Activated T-helper 2 cell treated with anti-CD3 and anti-CD28 coated beads, Interferon-gamma antibody, Interleukin-2, Interleukin-4, amounts not matched to agents 10 μg/mL and 5 μg/mL and 100 μg/mL, durations not matched to agents 14 hours and 24 hours and 36 hours (primary cell): ENCODE data around the gene TTPAL. TPM values are rescaled to one million over a fixed set of nuclear protein-coding genes. Genes with fewer than 3 reads are reported as not detected.

Experiments
- DNase-seq: peaks from one replicate; pipeline ENCODE4 v3.0.0; 2021; ENCODE audit warnings: low spot score
- H3K27ac Mint-ChIP-seq: one replicate; pipeline ENCODE4 v1.8.0; 2021; ENCODE audit warnings: mixed read lengths
- H3K27me3 Mint-ChIP-seq: one replicate; pipeline ENCODE4 v1.8.0; 2021; ENCODE audit warnings: low read depth, mixed read lengths
- H3K36me3 Mint-ChIP-seq: one replicate; pipeline ENCODE4 v1.8.0; 2021; ENCODE audit warnings: low read depth, mixed read lengths
- H3K4me1 Mint-ChIP-seq: one replicate; pipeline ENCODE4 v1.8.0; 2021; ENCODE audit warnings: low read depth, mixed read lengths
- H3K4me3 Mint-ChIP-seq: one replicate; pipeline ENCODE4 v1.8.0; 2021; ENCODE audit warnings: low read depth, mild to moderate bottlenecking, moderate library complexity, mixed read lengths
- H3K9me3 Mint-ChIP-seq: one replicate; pipeline ENCODE4 v1.8.0; 2021; ENCODE audit warnings: mixed read lengths
- intact Hi-C: fragments of 100-400 bp; cut with micrococcal nuclease; formaldehyde crosslinking; loops from one replicate; pipeline ENCODE4 v1.15.1; 2023
- total RNA-seq: library from RNA; stranded (reverse); gene quantifications from 2 replicates; pipeline ENCODE4 v1.2.3, GENCODE V29; 2022

The TTPAL gene
- total RNA-seq, 1 donor from 2014 or later: 19.7 TPM

DNA sequence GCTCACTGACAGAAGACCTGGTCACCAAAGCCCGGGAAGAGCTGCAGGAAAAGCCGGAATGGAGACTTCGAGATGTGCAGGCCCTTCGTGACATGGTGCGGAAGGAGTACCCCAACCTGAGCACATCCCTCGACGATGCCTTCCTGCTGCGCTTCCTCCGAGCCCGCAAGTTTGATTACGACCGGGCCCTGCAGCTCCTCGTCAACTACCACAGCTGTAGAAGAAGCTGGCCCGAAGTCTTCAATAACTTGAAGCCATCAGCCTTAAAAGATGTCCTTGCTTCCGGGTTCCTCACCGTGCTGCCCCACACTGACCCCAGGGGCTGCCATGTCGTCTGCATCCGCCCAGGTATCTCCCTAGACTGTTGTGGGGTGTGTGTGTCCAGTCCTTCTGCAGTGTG, 4.4 kb downstream of the TTPAL start:
- H3K9me3 Mint-ChIP-seq: no peaks in the 10 kb centered on the region
- no peak overlapping the region for H3K4me3 Mint-ChIP-seq
- DNase-seq: no peak
- no peaks in the 10 kb centered on the region for H3K27me3 Mint-ChIP-seq
- no peak overlapping the region for H3K27ac Mint-ChIP-seq
- peaks cover 30% of the 10 kb centered on the region for H3K36me3 Mint-ChIP-seq
- peaks cover 16% of the 10 kb centered on the region for H3K4me1 Mint-ChIP-seq
- intact Hi-C loops: no loop called here

- H3K27me3 Mint-ChIP-seq: no peaks in the 10 kb centered on the region
- no peak overlapping the region for H3K27ac Mint-ChIP-seq
- H3K9me3 Mint-ChIP-seq: no peaks in the 10 kb centered on the region
- DNase-seq: no peak
- H3K4me3 Mint-ChIP-seq: no peak overlapping the region
- H3K36me3 Mint-ChIP-seq: peaks cover 41% of the 10 kb centered on the region
- H3K4me1 Mint-ChIP-seq: peaks cover 5% of the 10 kb centered on the region
- intact Hi-C loops: no loop called here
Observed at GRCh38 chr20:44481719-44482416, 6.2 kb downstream of the TTPAL start.

DNA sequence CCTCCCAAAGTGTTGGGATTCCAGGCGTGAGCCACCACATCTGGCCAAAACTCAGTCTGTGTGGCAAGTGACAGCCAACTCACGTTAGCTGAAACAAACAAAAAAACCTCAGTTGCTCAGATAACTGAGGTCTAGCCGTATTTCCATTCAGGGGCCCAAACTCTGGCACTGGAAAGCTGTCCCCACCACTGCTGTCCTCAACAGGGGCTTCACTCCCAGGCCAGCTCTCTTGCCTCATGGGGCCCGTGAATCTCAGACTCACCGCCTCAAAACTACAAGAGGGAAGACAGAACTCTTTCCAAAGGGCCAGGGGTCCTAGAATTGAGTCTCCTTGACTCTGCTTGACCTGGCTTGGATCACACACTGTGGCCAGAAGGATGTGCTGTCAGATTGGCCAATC, 7.4 kb downstream of the TTPAL start:
- H3K27ac Mint-ChIP-seq: no peak overlapping the region

DNA sequence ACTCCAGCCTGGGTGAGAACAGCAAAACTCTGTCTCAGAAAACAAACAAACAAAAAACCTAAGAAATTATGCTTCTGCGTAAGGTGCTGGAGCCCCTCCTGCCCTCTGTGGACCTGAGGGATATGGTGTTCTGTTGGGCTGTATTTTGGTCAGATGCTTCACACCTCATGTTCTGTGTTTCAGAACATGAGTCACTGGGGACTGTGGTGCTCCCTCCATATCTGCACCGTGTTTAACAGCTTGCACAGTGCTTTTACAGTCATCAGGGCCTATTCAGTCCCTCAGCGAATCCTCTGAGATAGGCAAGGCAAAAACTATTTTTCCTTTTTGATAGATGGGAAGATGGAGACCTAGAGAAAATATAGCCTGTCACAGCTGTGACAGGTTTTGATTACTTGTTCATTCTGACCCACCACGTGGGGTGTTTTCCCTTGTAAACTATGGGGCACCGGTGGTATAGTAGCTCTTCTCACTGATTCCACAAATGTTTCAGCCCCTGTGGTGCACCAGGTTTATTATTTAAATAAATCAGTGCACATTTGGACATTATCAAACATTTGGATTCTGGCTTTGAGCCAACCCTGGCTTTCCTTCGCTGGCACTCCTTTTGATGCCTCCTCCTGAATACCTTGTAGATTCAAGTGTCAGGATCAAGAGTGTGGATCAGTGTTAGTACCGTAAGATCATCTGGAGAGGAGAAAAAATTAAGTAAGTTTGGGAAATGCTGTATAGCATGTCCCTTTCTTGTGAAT, 9.6 kb downstream of the TTPAL start:
- Mint-ChIP-seq H3K27me3 (no peaks in the 10 kb centered on the region), H3K4me3 (no peak overlapping the region), H3K27ac (no peak overlapping the region), H3K36me3 (peaks cover 61% of the 10 kb centered on the region), H3K4me1 (peaks cover 4% of the 10 kb centered on the region), H3K9me3 (no peaks in the 10 kb centered on the region)
- no peak for DNase-seq
- intact Hi-C loops: no loop called here

More for the DNA sequence above, 7.4 kb downstream of the TTPAL start:
- Mint-ChIP-seq H3K4me1 (peaks cover 2% of the 10 kb centered on the region), H3K36me3 (peaks cover 41% of the 10 kb centered on the region), H3K4me3 (no peak overlapping the region), H3K27me3 (no peaks in the 10 kb centered on the region), H3K9me3 (no peaks in the 10 kb centered on the region)
- intact Hi-C loops: no loop called here
- DNase-seq: no peak

GRCh38 chr20:44485830-44486198, 10.1 kb downstream of the TTPAL start:
- Mint-ChIP-seq H3K4me1 (peaks cover 4% of the 10 kb centered on the region), H3K4me3 (no peak overlapping the region), H3K27ac (no peak overlapping the region), H3K36me3 (peaks cover 60% of the 10 kb centered on the region), H3K27me3 (no peaks in the 10 kb centered on the region), H3K9me3 (no peaks in the 10 kb centered on the region)
- intact Hi-C loops: no loop called here
- DNase-seq: no peak

- intact Hi-C loops: no loop called here
- no peaks in the 10 kb centered on the region for H3K9me3 Mint-ChIP-seq
- peak overlapping the region; percentile 19 for H3K27ac Mint-ChIP-seq
- H3K27me3 Mint-ChIP-seq: no peaks in the 10 kb centered on the region
- H3K36me3 Mint-ChIP-seq: peaks cover 62% of the 10 kb centered on the region
- H3K4me1 Mint-ChIP-seq: peaks cover 8% of the 10 kb centered on the region
- H3K4me3 Mint-ChIP-seq: no peak overlapping the region
- no peak for DNase-seq
Observed at GRCh38 chr20:44488551-44488950, 12.9 kb downstream of the TTPAL start.

DNA sequence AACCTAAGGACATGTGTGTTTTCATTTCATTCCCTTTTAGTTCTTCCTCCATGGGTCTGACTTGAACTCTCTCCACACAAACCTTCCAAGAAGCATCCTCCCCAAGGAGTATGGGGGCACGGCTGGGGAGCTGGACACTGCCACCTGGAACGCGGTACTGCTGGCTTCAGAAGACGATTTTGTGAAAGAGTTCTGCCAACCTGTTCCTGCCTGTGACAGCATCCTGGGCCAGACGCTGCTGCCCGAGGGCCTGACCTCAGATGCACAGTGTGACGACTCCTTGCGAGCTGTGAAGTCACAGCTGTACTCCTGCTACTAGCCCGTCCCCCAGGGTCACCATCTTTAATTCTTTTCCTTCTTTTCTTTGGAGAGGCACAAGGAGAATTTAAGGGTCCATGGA, 13.5 kb downstream of the TTPAL start:
- no peak for DNase-seq
- Mint-ChIP-seq H3K4me1 (peaks cover 8% of the 10 kb centered on the region), H3K27me3 (no peaks in the 10 kb centered on the region), H3K4me3 (no peak overlapping the region), H3K9me3 (no peaks in the 10 kb centered on the region), H3K36me3 (peaks cover 62% of the 10 kb centered on the region), H3K27ac (no peak overlapping the region)
- intact Hi-C loops: no loop called here

DNA sequence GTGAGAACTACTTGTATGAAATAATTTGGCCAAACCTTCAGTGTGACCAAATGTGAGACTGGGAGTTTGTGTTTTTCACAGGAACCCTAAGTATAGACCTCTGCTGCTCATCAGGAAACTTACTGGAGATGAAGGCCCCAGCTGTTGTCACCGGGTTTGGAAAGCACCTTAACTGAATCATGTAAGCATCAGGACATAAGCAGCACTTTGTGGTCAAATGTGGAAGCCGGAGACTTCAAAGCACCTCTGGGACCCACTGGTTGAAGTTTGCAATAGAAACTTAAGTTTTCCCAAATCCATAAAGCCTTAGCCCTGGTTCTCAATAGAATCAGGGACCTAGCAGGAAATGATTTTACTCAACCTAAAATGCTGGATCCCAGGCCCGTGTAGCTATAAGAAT, 14.3 kb downstream of the TTPAL start:
- intact Hi-C loops: no loop called here
- Mint-ChIP-seq H3K4me1 (peaks cover 8% of the 10 kb centered on the region), H3K27me3 (no peaks in the 10 kb centered on the region), H3K4me3 (no peak overlapping the region), H3K9me3 (no peaks in the 10 kb centered on the region), H3K36me3 (peaks cover 64% of the 10 kb centered on the region), H3K27ac (peak overlapping the region; percentile 42)
- no peak for DNase-seq

- Mint-ChIP-seq H3K27me3 (no peaks in the 10 kb centered on the region), H3K4me3 (no peak overlapping the region), H3K36me3 (peaks cover 67% of the 10 kb centered on the region), H3K4me1 (peaks cover 21% of the 10 kb centered on the region), H3K27ac (peak overlapping the region; percentile 46), H3K9me3 (no peaks in the 10 kb centered on the region)
- no peak for DNase-seq
- intact Hi-C loops: no loop called here
Observed at GRCh38 chr20:44491635-44492395, 16.1 kb downstream of the TTPAL start.

DNA sequence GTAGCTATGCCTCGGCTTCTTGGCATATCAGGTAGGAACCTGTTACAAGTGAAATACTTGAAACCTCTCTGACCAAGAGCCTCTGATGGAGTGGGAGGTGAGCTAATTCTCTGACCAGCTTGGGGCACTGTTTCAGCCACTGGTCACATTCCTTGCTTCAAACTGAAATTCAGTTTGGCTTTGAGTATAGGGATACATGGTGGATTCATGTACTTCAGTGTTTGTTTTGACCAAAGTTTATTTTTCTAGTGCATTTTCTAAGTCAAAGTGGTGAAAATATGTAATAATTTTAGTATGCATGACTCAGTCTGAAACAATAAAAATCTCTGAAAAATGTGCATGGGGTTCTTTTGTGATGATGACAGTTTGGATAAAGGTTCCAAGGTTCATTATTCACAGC, 18.6 kb downstream of the TTPAL start:
- peak overlapping the region; percentile 28 for H3K27ac Mint-ChIP-seq
- H3K4me1 Mint-ChIP-seq: peaks cover 29% of the 10 kb centered on the region
- H3K27me3 Mint-ChIP-seq: no peaks in the 10 kb centered on the region
- H3K4me3 Mint-ChIP-seq: no peak overlapping the region
- DNase-seq: no peak
- H3K9me3 Mint-ChIP-seq: no peaks in the 10 kb centered on the region
- intact Hi-C loops: loop anchor here (2.0 kb wide), 1 partner anchor 17 kb away; no protein-coding TSS in a partner anchor
- peaks cover 79% of the 10 kb centered on the region for H3K36me3 Mint-ChIP-seq

- no peak for DNase-seq
- intact Hi-C loops: loop anchor here (2.0 kb wide), 1 partner anchor 18 kb away; no protein-coding TSS in a partner anchor
- Mint-ChIP-seq H3K36me3 (peaks cover 77% of the 10 kb centered on the region), H3K27me3 (no peaks in the 10 kb centered on the region), H3K4me3 (no peak overlapping the region), H3K4me1 (peaks cover 29% of the 10 kb centered on the region), H3K9me3 (no peaks in the 10 kb centered on the region), H3K27ac (peak overlapping the region; percentile 28)
Observed at GRCh38 chr20:44494681-44495080, 19.0 kb downstream of the TTPAL start.

DNA sequence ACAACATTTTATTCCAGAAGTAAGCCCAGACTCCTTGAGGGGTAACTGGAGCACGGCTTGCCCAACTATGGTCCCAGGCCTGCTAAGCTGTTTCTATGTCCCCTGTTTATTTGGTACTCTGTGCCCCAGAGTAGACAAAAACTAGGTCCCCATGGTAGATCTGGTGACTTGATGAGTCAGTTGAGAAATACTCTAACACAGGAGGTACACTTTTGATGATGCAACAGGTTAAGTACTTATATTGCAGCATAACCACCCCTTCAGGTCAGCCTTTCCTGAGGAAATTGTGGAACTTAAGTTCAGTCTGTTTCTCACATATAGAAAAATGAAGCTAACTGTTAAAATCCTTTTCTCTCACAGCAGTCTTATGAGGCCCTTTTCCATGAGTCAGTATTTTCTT, 19.6 kb downstream of the TTPAL start:
- no peak overlapping the region for H3K4me3 Mint-ChIP-seq
- no peak for DNase-seq

More for the DNA sequence above, 19.6 kb downstream of the TTPAL start:
- H3K36me3 Mint-ChIP-seq: peaks cover 74% of the 10 kb centered on the region
- intact Hi-C loops: loop anchor here (2.0 kb wide), 1 partner anchor 18 kb away; no protein-coding TSS in a partner anchor
- no peaks in the 10 kb centered on the region for H3K9me3 Mint-ChIP-seq
- no peaks in the 10 kb centered on the region for H3K27me3 Mint-ChIP-seq
- H3K4me1 Mint-ChIP-seq: peaks cover 27% of the 10 kb centered on the region
- H3K27ac Mint-ChIP-seq: peak overlapping the region; percentile 50
